Vagina (tissue), 2 donors: Measurements from ENCODE around the gene SUPV3L1. TPM values are rescaled to one million over a fixed set of nuclear protein-coding genes. Genes with fewer than 3 reads are reported as not detected.

Experiments
- DNase-seq, 2 donors: peaks; one replicate each; pipeline ENCODE4 v3.0.0-alpha.2; 2017; ENCODE audit errors: extremely low spot score in 2 of 2
- H3K27ac ChIP-seq: fragments of 200-600 bp; sonication (generic); one replicate; pipeline ENCODE4 v1.5.1; 2019
- H3K27me3 ChIP-seq: fragments of 200-600 bp; sonication (generic); one replicate; pipeline ENCODE4 v1.5.1; 2019
- H3K36me3 ChIP-seq, 2 donors: fragments of 200-600 bp; sonication (generic); one replicate each; pipeline ENCODE4 v1.5.1; 2017 to 2019
- H3K4me1 ChIP-seq: fragments of 200-600 bp; sonication (generic); one replicate; pipeline ENCODE4 v1.5.1; 2019
- H3K4me3 ChIP-seq, 2 donors: fragments of 200-600 bp; sonication (generic); 1 replicate in 1 of 2; 2 replicates in 1 of 2; pipeline ENCODE4 v1.5.1; 2016 to 2019
- H3K9me3 ChIP-seq: fragments of 200-600 bp; sonication (generic); one replicate; pipeline ENCODE4 v1.5.1; 2019
- CTCF ChIP-seq, 3 experiments: fragments of 450-650 bp in 2 of 3; fragments of 200-600 bp in 1 of 3; sonication (generic) in 1 of 3; IDR thresholded peaks; one replicate each; pipeline ENCODE4 v1.5.1; 2017 to 2019; ENCODE audit warnings: antibody characterized with exemption in 3 of 3, mild to moderate bottlenecking in 2 of 3, moderate library complexity in 2 of 3
- POLR2A ChIP-seq, 2 donors: fragments of 450-650 bp; IDR thresholded peaks; one replicate each; pipeline ENCODE4 v1.6.1; 2017; ENCODE audit warnings: antibody characterized with exemption in 2 of 2, mild to moderate bottlenecking in 2 of 2, moderate library complexity in 2 of 2
- POLR2AphosphoS5 ChIP-seq, 2 donors: sonication (generic); formaldehyde crosslinking; IDR thresholded peaks; one replicate each; pipeline ENCODE4 v1.9.0; 2017; ENCODE audit warnings: antibody characterized with exemption in 2 of 2, mild to moderate bottlenecking in 2 of 2, low read depth in 1 of 2; ENCODE audit not compliant: insufficient read depth in 1 of 2
- intact Hi-C: fragments of 100-400 bp; cut with DNase I; formaldehyde crosslinking; loops from one replicate; pipeline ENCODE4 v1.15.1; 2023
- total RNA-seq: library from RNA; depleted of rRNA; stranded (reverse); fragments of >200 nt; gene quantifications from one replicate; pipeline ENCODE4 v1.2.3, GENCODE V29; 2016

SUPV3L1 gene
- total RNA-seq, 1 donor from 2014 or later = 27.5 TPM

DNA sequence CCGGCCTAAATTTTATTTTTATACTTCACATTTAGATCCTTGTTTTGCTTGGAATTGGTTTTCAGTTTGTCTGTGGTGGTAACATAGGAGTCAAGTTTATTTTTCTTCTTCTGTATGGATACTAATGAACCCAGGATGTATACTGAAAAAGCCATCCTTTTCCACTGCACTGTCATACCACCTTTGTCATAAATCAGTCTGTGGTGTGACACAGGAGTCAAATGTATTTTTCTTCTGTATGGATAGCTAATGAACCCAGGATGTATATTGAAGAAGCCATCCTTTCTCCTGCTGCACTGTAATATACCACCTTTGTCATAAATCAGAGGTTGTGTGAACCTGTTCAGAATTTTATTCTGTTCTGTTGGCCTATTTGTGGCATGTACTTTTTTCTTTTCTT lies 34.7 kb upstream of the SUPV3L1 start:
- Histone ChIP-seq H3K36me3 (peaks cover 0 to 6% of the 10 kb centered on the region in 2 donors), H3K4me3 (no peak overlapping the region), H3K9me3 (no peaks in the 10 kb centered on the region), H3K27ac (no peak overlapping the region), H3K27me3 (no peaks in the 10 kb centered on the region), H3K4me1 (peaks cover 26% of the 10 kb centered on the region)
- TF ChIP-seq POLR2A (IDR thresholded peaks at IDR 0.05) = no peak
- no peak for TF ChIP-seq POLR2AphosphoS5 (IDR thresholded peaks at IDR 0.05; ENCODE audit: insufficient read depth in 1 of 2, low read depth in 1 of 2)
- no peak for TF ChIP-seq CTCF (IDR thresholded peaks at IDR 0.05)
- DNase-seq = no peak
- intact Hi-C loops = no loop called here

DNA sequence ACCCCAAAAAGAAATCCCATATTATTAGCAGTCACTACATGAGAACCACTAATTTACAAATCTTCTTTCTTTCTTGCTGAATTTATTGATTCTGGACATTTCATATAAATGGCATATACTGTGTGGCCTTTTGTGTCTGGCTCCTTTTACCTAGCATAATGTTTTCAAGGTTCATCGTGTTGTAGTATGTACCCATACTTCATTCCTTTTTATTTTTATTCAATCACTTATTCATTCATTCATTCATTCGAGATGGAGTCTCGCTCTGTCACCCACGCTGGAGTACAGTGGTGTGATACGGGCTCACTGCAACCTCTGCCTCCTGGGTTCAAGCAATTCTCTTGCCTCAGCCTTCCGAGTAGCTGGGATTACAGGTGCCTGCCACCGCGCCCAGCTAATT lies 34.2 kb upstream of the SUPV3L1 start:
- Histone ChIP-seq H3K27ac (no peak overlapping the region), H3K36me3 (peaks cover 0 to 6% of the 10 kb centered on the region in 2 donors), H3K4me1 (peaks cover 26% of the 10 kb centered on the region), H3K4me3 (no peak overlapping the region), H3K9me3 (no peaks in the 10 kb centered on the region), H3K27me3 (no peaks in the 10 kb centered on the region)
- no peak for TF ChIP-seq POLR2A (IDR thresholded peaks at IDR 0.05)
- no peak for TF ChIP-seq CTCF (IDR thresholded peaks at IDR 0.05)
- TF ChIP-seq POLR2AphosphoS5 (IDR thresholded peaks at IDR 0.05; ENCODE audit: insufficient read depth in 1 of 2, low read depth in 1 of 2) = no peak
- no peak for DNase-seq
- intact Hi-C loops = no loop called here

DNA sequence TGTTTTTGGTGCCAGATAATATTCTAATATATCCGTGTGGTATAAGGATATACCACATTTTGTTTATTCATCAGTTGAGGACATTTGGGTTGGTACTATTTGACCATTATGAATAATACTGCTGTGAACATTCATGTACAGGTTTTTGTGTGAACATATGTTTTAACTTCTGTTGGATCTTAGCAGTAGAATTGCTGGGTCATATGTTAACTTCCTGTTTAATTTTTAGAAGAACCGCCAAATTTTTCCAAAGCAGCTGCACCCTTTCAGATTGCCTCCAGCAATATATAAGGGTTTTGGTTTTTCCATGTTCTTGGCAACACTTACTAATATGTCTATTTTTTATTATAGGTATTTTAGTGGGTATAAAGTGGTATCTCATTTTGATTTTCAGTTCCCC lies 33.3 kb upstream of the SUPV3L1 start:
- Histone ChIP-seq H3K9me3 (no peaks in the 10 kb centered on the region), H3K36me3 (peaks cover 0 to 5% of the 10 kb centered on the region in 2 donors), H3K27ac (no peak overlapping the region), H3K4me3 (no peak overlapping the region), H3K27me3 (no peaks in the 10 kb centered on the region), H3K4me1 (peaks cover 26% of the 10 kb centered on the region)
- intact Hi-C loops = no loop called here
- no peak for DNase-seq
- no peak for TF ChIP-seq POLR2A (IDR thresholded peaks at IDR 0.05)
- no peak for TF ChIP-seq CTCF (IDR thresholded peaks at IDR 0.05)

GRCh38 chr10:69151984-69152383 lies 28.1 kb upstream of the SUPV3L1 start:
- Histone ChIP-seq H3K4me3 (no peak overlapping the region), H3K36me3 (no peaks in the 10 kb centered on the region), H3K9me3 (no peaks in the 10 kb centered on the region), H3K27me3 (no peaks in the 10 kb centered on the region), H3K4me1 (peaks cover 8% of the 10 kb centered on the region), H3K27ac (no peak overlapping the region)
- intact Hi-C loops = no loop called here
- TF ChIP-seq POLR2AphosphoS5 (IDR thresholded peaks at IDR 0.05; ENCODE audit: insufficient read depth in 1 of 2, low read depth in 1 of 2) = no peak
- TF ChIP-seq CTCF (IDR thresholded peaks at IDR 0.05) = no peak
- TF ChIP-seq POLR2A (IDR thresholded peaks at IDR 0.05) = no peak
- DNase-seq = no peak

DNA sequence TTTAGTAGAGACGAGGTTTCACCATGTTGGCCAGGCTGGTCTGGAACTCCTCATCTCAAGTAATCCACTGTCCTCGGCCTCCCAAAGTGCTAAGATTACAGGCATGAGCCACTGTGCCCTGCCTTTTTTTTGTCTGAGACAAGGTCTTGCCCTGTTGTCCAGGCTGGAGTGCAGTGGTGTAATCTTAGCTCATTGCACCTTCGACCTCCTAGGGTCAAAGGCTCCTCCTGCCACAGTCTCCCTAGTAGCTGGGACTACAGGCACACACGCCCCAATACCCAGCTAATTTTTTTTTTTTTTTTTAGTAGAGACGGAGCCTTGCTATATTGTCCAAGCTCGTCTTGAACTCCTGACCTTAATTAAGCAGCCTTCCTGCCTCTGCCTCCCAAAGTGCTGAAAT lies 26.8 kb upstream of the SUPV3L1 start:
- H3K4me1 ChIP-seq = no peaks in the 10 kb centered on the region
- DNase-seq = no peak
- H3K36me3 ChIP-seq = peaks cover 0 to 9% of the 10 kb centered on the region in 2 donors
- no peaks in the 10 kb centered on the region for H3K27me3 ChIP-seq
- intact Hi-C loops = no loop called here
- no peak overlapping the region for H3K4me3 ChIP-seq
- TF ChIP-seq CTCF (IDR thresholded peaks at IDR 0.05) (no peak), POLR2AphosphoS5 (IDR thresholded peaks at IDR 0.05; ENCODE audit: insufficient read depth in 1 of 2, low read depth in 1 of 2) (no peak), POLR2A (IDR thresholded peaks at IDR 0.05) (no peak)
- H3K27ac ChIP-seq = no peak overlapping the region
- H3K9me3 ChIP-seq = no peaks in the 10 kb centered on the region
